ENCODE data around the gene ENTREP3.

DNA sequence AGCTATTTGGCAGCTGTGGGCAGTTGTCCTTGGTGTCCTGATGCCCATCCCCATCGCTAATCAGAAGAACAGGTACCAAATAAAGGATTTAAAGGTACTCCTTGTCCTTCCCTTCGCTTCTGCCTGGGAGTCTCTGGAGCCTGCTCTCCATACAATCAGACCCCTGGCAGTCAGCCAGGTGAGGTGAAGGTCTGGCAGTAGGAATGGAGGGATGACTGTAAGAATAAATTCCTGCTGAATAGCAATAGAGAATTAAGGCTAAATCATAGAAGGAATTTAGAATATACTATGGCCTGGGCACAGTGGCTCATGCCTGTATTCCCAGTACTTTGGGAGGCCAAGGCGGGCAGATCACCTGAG, 56.8 kb downstream of the ENTREP3 start:
- TF ChIP-seq POLR2A (IDR thresholded peaks at IDR 0.05) (no peak), CTCF (IDR thresholded peaks at IDR 0.05 in 4 of 5, conservative IDR thresholded peaks at IDR 0.05 in 1 of 5) (no peak)
